Activated CD4-positive, alpha-beta T cell treated with anti-CD3 and anti-CD28 coated beads, Interleukin-2, amount 50 U/mL, for 4 hours (primary cell): ENCODE results near the gene JOSD2.
"Not testable (repeated sequence)": the region's sequence is repeated elsewhere in the genome, so short reads cannot be mapped to it uniquely, and the experiment has no call there.

Source experiments
- DNase-seq, 2 experiments: peaks; one replicate each; pipeline ENCODE4 v3.0.0-alpha.2; 2020

JOSD2 gene

GRCh38 chr19:50546527-50547221 lies 35.7 kb upstream of the JOSD2 start:
- DNase-seq: no peak

DNA sequence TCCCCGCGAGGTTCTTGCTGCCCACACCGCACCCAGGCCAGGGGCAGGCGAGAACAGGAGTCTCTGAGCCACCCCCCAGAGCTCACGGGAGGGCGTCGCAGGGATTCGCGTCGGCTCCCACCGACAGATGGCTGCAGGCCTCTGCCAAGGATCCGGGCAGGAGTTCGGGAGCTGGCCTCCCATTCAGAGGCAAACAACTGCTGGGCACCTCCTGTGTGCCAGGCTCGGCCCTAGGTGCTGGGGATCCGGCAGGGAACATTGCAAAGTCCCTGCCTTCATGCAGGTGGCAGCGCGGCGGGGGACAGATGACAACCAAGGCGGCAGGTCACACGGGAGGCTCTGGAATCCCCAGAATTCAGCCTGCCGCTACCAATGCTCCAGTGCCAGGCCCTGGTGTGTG lies 32.0 kb upstream of the JOSD2 start:
- no peak for DNase-seq

GRCh38 chr19:50537769-50538230 lies 26.8 kb upstream of the JOSD2 start:
- DNase-seq: peak; percentile 42 to 52

DNA sequence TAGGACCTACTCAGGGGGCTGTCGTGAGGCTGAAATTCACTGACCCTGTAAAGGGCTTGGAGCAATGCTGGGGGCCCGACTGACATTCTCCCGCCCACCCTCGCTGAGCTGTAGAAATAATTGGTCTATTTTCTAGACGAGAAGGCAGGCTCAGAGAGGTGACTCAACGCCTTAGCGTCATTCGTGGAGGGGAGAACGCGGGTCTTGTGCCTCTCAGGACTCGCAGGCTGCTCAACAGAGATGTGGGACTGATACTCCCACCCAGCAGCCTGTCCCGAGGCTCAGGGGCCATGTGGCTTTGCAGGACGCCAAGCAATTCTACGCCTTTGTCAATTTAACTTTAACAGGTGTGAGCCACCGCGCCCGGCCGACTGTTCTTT lies 26.3 kb upstream of the JOSD2 start:
- no peak for DNase-seq

GRCh38 chr19:50536662-50537305 lies 25.8 kb upstream of the JOSD2 start:
- no peak for DNase-seq

DNA sequence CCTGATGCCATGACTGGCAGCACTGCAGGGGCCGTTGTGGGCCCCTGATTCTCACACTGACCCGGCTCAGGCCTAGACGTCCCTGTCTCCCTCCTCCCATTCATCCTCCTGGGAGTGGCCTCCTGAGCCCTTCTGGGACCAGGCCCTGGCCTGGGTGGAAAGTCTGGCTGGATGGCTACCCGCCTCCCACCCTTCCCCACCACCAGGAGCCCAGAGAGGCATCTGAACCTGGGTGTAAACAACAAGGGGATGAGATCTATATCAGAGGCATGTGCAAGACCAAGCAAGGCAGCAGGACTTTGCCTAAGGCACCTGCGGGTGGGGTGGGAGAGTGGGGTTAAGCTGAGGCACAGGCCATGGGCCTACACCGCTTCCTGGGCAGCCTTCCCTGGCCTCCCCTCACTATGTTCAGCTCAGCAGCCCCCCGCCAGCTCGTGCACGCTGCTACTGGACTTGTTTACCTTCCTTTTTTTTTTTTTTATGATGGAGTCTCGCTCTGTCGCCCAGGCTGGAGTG lies 24.7 kb upstream of the JOSD2 start:
- no peak for DNase-seq

GRCh38 chr19:50534478-50534877 lies 23.5 kb upstream of the JOSD2 start:
- DNase-seq: no peak

DNA sequence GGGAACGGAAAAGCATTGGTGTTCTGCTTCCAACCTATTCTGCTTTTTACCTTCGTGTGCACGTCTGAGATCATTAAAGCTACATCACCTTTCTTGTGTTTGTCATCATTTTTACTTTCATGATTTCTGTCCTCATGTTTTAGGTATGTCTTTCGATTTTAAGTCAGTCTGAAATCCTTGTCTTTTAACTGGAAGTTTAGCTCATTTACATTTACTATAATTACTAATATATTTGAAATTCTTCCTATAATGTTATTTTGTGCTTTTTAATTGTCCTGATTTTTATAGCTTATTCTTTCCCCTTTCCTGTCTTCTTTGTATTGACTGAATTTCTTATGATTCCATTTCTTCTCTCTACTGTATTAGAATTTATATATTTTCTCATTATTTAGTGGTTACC lies 22.0 kb upstream of the JOSD2 start:
- no peak for DNase-seq

DNA sequence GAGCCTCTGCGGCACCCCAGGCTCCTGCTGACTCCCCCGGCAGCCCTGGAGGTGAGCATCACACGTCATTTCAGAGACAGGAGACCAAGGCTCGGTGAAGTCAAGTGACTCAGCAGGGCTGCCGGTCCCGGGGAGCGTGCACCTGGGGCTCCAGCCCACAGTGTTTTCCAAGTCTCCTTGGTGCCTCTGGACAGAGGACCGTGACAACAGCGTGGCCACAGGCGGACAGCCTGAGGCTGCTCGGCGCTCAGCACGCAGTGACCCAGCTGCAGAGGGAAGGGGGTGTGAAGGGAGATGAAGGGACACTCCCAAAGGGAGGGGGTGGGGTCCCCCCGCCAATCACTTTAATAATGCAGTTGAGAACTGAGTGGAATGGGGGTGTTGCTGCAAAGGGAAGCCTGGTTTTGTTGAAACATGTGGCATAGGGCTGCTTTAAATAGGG lies 20.2 kb upstream of the JOSD2 start:
- no peak for DNase-seq

DNA sequence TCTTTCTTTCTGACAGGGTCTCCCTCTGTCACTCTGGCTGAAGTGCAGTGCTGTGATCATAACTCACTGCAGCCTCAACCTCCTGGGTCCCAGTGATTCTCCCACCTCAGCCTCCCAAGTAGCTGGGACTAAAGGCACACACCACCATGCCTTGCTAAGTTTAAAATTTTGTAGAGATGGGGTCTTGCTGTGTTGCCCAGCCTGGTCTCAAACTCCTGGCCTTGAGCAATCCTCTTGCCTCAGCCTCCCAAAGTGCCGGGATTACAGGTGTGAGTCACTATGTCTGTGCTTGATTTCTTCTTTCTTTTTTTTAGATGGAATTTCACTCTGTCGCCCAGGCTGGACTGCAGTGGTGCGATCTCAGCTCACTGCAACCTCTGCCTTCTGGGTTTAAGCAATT lies 17.1 kb upstream of the JOSD2 start:
- not testable (repeated sequence) for DNase-seq

GRCh38 chr19:50522881-50523280 lies 11.9 kb upstream of the JOSD2 start:
- DNase-seq: no peak

DNA sequence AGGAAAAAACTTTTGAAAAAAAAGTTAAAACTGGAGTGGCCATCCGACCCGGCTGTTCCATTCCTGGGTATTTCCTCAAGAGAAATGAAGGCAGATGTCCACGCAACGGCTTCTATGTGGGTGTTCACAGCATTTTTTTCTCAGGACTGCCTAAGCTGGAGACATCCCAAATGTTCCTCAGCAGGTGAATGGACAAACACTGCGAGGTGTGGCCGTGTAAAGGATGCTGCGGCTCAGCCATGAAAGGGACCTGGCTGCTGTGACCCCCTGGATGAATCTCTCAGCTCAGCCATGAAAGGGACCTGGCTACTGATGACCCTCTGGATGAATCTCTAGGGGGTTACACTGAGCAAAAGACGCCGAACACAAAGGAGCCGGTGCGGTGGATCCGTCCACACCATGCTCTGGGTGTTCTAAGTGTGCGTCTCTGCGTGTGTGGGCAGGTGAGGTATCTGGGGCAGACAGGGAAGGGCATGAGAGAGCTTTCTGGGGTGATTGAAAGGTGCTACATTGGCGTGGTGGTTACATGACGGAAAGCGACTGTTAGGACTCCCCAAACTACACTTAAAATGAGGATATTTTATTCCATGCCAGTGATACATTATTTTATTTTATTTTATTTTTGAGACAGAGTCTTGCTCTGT lies 10.0 kb upstream of the JOSD2 start:
- DNase-seq: no peak

DNA sequence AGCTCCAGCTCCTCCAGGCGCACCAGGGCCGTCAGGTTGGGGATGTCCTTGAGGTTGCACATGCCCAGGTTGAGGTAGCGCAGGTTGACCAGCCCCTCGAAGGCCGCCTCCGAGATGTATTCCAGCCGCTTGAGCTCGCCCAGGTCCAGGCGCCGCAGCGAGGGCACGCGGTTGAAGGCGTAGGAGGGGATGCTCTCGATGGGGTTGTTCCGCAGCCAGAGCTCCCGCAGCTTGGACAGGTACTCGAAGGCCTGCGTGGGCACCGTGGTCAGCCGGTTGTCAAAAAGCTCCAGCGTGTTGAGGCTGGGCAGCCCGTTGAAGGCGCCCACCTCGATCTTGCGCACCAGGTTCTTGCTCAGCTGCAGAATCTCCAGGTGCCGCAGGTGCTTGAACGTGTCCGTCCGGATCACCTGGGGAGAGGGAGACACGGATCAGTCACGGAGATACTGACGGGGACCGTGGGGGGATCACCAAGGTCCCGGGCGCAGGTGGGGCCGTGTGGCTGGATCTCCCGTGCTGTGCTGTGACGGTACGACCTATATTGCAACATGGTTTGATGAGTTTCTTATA lies 8.1 kb upstream of the JOSD2 start:
- no peak for DNase-seq

DNA sequence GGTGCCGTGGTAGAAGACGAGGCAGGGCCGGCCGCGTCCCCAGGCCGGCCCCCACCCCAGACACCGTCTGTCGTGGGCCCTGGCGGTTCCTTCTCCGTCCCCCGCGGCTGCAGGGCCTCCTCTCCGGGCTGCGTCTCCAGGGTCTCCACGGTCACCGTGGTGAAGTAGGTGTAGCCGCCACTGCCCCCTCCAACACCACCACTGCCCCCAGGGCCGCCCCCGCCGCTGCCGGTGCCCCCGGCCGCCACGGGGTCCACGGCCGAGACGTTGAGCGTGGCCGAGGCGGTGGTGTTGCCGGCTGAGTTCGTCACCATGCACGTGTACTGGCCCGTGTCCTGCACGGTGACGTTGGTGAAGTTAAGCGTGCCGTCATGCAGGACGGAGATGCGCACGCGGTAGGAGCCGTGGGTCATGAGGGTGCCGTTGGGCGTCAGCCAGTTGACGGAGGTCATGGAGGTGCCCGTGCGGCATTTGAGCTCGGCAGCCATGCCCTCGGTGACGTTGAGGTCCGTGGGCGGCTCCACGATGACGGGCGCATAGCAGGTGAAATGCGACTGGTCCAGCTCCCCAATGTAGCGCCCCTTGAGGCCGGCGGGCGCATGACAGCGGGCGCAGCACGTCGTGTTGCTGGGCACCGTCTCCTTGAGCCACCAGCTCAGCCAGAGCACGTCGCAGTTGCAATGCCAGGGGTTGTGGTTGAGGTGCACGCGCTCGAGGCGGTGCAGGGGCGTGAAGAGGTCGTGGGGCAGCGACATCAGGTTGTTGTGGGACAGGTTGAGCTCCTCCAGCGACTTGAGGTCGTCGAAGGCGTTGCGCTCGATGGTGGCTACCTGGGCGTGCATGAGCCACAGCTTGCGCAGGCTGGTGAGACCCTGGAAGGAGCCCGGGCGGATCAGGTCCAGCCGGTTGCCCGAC lies 7.4 kb upstream of the JOSD2 start:
- DNase-seq: no peak

DNA sequence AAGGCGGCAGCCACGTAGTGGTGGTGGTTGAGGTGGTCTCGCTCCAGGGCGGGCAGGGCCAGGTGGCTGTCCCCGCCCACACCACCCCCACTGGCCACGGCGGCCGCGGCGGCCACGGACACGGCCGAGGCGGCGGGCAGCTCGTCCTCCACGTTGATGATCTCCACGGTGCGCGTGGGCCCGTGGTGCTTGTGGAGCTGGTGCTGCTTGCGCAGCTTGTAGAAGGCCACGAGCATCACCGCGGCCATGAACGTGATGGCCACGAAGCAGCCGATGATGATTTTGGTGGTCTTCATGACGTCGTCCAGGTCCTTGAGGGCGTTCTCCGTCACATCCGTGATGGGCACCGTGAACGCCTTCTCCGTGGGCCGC lies 6.7 kb upstream of the JOSD2 start:
- DNase-seq: no peak

DNA sequence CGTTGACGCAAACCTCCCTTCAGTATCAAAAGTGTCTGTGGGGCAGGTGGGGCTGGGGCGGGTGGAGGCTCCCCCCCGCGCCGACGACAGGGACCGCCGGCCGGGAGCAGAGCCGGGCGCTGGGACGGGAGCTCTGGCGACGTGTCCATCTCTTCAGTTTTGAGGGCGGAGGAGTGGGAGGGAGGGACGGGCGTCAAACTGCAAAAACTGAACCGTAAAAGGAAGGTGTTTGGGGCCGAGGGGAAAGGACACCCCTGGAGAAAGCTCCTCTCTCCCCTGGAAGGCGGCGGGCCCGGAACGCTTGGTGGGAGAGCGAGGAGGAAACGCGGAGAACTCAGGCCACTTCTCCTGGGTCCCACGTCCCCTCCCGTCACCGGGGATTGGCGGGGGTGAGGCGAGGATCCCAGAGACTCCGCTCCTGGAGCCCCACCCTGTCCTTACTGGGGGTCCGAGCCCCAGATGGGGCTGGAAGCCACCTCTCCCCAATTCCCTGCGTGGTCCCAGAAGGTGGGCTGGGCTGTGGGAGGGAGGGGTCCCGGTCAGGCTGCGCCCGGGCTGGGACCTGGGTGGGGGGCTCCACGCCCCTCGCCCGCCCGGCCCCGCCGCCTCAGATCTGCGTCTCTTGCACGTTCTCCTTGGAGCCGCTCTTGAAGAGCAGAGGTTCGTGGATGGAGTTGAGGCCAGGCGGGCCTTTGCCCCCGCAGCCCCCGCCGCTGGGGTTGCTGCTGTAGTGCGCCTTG lies 6.1 kb upstream of the JOSD2 start:
- DNase-seq: no peak

GRCh38 chr19:50516456-50516855 lies 5.5 kb upstream of the JOSD2 start:
- no peak for DNase-seq

DNA sequence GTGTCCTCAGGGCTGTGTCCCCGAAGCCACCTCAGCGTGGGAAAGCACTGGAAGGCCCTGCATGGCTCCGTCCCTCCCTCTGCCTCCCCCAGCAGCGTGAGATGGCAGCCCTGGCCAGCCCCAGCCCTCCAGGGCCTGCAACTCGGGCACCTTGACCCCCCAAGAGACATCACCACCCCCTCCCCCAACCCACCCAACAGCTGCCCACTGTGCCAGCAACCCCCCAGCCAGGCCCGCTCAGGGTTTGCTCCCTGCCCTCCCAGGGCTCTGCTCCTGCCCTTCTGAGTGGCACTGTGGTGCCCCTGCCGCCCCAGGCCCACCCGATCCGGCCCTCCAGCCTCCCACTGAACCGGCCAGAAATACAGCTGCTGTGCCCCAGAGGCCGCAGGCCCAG lies 4.2 kb upstream of the JOSD2 start:
- no peak for DNase-seq

DNA sequence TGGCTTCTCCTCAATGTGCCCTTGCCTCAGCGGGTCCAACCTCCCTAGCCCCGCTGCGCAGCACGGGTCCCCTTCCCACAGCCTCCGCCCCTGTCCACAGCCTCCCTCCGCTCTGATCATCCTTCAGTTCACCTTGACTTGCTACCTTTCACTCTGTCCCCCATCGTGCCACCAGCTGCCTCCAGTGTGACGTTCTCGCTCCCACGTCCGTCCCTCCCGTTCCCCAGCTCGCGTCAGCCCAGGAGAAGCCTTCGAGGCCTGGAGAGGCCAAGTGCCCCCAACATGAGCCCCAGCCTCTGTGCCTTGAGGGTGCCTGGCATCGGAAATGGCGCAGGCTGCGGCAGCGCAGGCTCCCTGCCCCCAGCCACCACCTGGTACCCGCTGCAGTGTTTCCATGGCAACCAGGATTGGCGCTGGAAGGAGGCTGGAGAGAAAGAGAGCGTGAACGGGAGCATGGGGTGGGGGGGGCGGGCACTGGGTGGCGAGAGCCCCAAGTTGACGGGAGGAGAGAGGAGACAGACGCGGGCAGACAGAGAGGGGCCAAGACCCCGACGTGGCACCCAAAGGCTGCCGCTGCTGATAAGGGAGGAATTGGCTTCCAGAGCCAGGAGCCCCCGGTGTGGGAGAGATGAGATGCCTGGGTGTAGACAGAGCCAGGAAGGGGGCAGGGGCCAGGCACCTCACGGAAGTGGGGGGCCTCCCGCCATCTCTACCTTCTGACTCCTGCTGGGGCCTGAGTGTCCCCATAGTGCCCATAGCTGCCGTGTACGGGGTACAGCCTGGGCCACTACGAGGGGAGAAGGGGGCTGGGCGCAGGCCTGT lies 3.6 kb upstream of the JOSD2 start:
- DNase-seq: no peak

DNA sequence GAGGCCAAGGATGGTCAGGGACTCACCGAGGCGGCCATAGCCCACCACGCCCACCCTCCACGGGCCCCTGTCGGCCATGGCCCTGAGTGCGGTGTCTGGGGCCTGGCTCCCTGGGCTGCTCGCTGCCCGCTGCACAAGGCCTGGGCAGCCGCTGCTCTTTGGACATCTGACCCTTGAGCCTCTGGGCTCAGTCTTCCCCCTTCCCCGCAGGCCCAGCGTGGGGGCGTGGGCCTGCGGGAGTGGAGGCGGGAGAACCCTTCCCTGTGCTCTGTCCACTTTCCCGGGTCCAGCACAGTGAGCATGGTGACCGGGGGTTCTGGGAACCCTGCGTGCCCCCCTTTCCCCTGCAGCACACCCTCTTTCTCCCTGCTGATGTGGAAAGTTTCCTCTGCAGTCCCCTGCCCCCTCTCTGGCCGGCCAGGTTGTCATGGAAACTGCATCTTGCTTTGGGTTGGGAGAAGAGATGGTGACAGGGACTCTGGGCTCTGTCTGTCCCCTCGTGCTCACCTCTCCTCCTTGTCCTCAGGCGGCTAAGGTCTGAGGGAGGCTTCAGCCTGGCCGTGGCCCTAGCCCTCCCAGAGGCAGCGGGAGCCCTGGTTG lies 2.9 kb upstream of the JOSD2 start, which contains the start of gene ASPDH:
ASPDH (minus strand) TSS at position 168 of the 600 bp plus-strand sequence; CDS start at position 78, 90 bp downstream.
- no peak for DNase-seq
